Naive B cell (primary cell): Measurements from ENCODE around the gene SH2D4B. TPM values are rescaled to one million over a fixed set of nuclear protein-coding genes. Genes with fewer than 3 reads are reported as not detected.

ENCODE experiments used
- ATAC-seq, 2 donors: fragments of 150-1000 bp; cut with Tn5 transposase; 2 replicates each; pipeline ENCODE4 v1.10.0; 2021; ENCODE audit warnings: low read depth in 2 of 2, mild to moderate bottlenecking in 2 of 2, moderate library complexity in 2 of 2
- DNase-seq: peaks from one replicate; pipeline ENCODE4 v3.0.0; 2022
- H3K27ac Mint-ChIP-seq, 6 donors: one replicate each; pipeline ENCODE4 v1.8.0; 2020 to 2022; ENCODE audit warnings: mild to moderate bottlenecking in 6 of 6, mixed read lengths in 6 of 6, moderate library complexity in 5 of 6, inconsistent platforms in 2 of 6
- H3K27me3 Mint-ChIP-seq, 3 donors: one replicate each; pipeline ENCODE4 v1.8.0; 2021 to 2022; ENCODE audit warnings: mixed read lengths in 3 of 3, mild to moderate bottlenecking in 1 of 3
- H3K36me3 Mint-ChIP-seq, 2 donors: one replicate each; pipeline ENCODE4 v1.8.0; 2020 to 2022; ENCODE audit warnings: mixed read lengths in 2 of 2, inconsistent platforms in 1 of 2, mild to moderate bottlenecking in 1 of 2
- H3K4me1 Mint-ChIP-seq, 3 donors: one replicate each; pipeline ENCODE4 v1.8.0; 2020 to 2022; ENCODE audit warnings: mixed read lengths in 3 of 3, inconsistent platforms in 1 of 3, mild to moderate bottlenecking in 1 of 3, moderate library complexity in 1 of 3
- H3K4me3 Mint-ChIP-seq, 8 donors: one replicate each; pipeline ENCODE4 v1.8.0; 2020 to 2022; ENCODE audit warnings: mild to moderate bottlenecking in 8 of 8, mixed read lengths in 8 of 8, moderate library complexity in 8 of 8, inconsistent platforms in 2 of 8
- H3K9me3 Mint-ChIP-seq, 7 donors: one replicate each; pipeline ENCODE4 v1.8.0; 2020 to 2022; ENCODE audit warnings: mixed read lengths in 7 of 7, mild to moderate bottlenecking in 5 of 7, inconsistent platforms in 2 of 7, moderate library complexity in 1 of 7
- polyA plus RNA-seq, 6 donors: library from polyadenylated mRNA; unstranded; fragments of 300-500 nt; fragmentation: Illumina TruSeq; gene quantifications; one replicate each; pipeline ENCODE4 v1.2.3, GENCODE V29; 2021; ENCODE audit warnings: low read depth in 6 of 6

SH2D4B gene
- polyA plus RNA-seq, 6 donors from 2014 or later, result 0.19 TPM; not detected in 5

GRCh38 chr10:80633383-80633860 is 95.7 kb downstream of the SH2D4B start:
- Mint-ChIP-seq H3K27ac (no peak overlapping the region), H3K27me3 (no peaks in the 10 kb centered on the region), H3K9me3 (peaks cover 0 to 4% (median 1%) of the 10 kb centered on the region in 7 donors), H3K4me1 (no peaks in the 10 kb centered on the region), H3K36me3 (no peaks in the 10 kb centered on the region), H3K4me3 (no peak overlapping the region)
- no peak for DNase-seq
- ATAC-seq, result no peak

GRCh38 chr10:80633910-80634309 is 96.2 kb downstream of the SH2D4B start:
- Mint-ChIP-seq H3K27ac (no peak overlapping the region), H3K27me3 (no peaks in the 10 kb centered on the region), H3K4me1 (no peaks in the 10 kb centered on the region), H3K9me3 (peaks cover 0 to 4% (median 1%) of the 10 kb centered on the region in 7 donors), H3K4me3 (no peak overlapping the region), H3K36me3 (no peaks in the 10 kb centered on the region)
- no peak for ATAC-seq
- no peak for DNase-seq

- DNase-seq (no peak), ATAC-seq (no peak)
- Mint-ChIP-seq H3K4me3 (no peak overlapping the region), H3K9me3 (no peaks in the 10 kb centered on the region), H3K27ac (peak overlapping the region in 1 of 6 donors; percentile 65), H3K36me3 (no peaks in the 10 kb centered on the region), H3K27me3 (peaks cover 0 to 5% (median 0%) of the 10 kb centered on the region in 3 donors), H3K4me1 (no peaks in the 10 kb centered on the region)
These were observed 105.0 kb downstream of the SH2D4B start for GRCh38 chr10:80642661-80643060.

GRCh38 chr10:80646366-80646765 is 108.7 kb downstream of the SH2D4B start:
- no peaks in the 10 kb centered on the region for H3K9me3 Mint-ChIP-seq
- H3K36me3 Mint-ChIP-seq, result no peaks in the 10 kb centered on the region
- no peak for ATAC-seq
- H3K4me3 Mint-ChIP-seq, result no peak overlapping the region
- H3K27ac Mint-ChIP-seq, result no peak overlapping the region
- H3K4me1 Mint-ChIP-seq, result no peaks in the 10 kb centered on the region
- no peak for DNase-seq
- H3K27me3 Mint-ChIP-seq, result peaks cover 0 to 5% (median 0%) of the 10 kb centered on the region in 3 donors

- Mint-ChIP-seq H3K36me3 (no peaks in the 10 kb centered on the region), H3K4me1 (no peaks in the 10 kb centered on the region), H3K27me3 (peaks cover 0 to 5% (median 0%) of the 10 kb centered on the region in 3 donors), H3K27ac (no peak overlapping the region), H3K9me3 (no peaks in the 10 kb centered on the region), H3K4me3 (no peak overlapping the region)
- ATAC-seq (no peak), DNase-seq (no peak)
These were observed 109.6 kb downstream of the SH2D4B start for GRCh38 chr10:80647173-80647833.

GRCh38 chr10:80648106-80648505 is 110.4 kb downstream of the SH2D4B start:
- Mint-ChIP-seq H3K36me3 (no peaks in the 10 kb centered on the region), H3K27me3 (peaks cover 0 to 5% (median 0%) of the 10 kb centered on the region in 3 donors), H3K4me1 (no peaks in the 10 kb centered on the region), H3K4me3 (no peak overlapping the region), H3K27ac (no peak overlapping the region), H3K9me3 (peaks cover 0 to 4% (median 0%) of the 10 kb centered on the region in 7 donors)
- ATAC-seq, result no peak
- no peak for DNase-seq

GRCh38 chr10:80649183-80649582 is 111.5 kb downstream of the SH2D4B start:
- no peaks in the 10 kb centered on the region for H3K4me1 Mint-ChIP-seq

GRCh38 chr10:80655898-80656297 is 118.2 kb downstream of the SH2D4B start:
- peaks cover 3 to 23% (median 13%) of the 10 kb centered on the region in 7 donors for H3K9me3 Mint-ChIP-seq
- ATAC-seq (no peak), DNase-seq (no peak)
- H3K4me1 Mint-ChIP-seq, result no peaks in the 10 kb centered on the region
- no peaks in the 10 kb centered on the region for H3K27me3 Mint-ChIP-seq
- H3K4me3 Mint-ChIP-seq, result no peak overlapping the region
- H3K36me3 Mint-ChIP-seq, result no peaks in the 10 kb centered on the region
- no peak overlapping the region for H3K27ac Mint-ChIP-seq

More at GRCh38 chr10:80649183-80649582, 111.5 kb downstream of the SH2D4B start:
- no peak overlapping the region for H3K4me3 Mint-ChIP-seq
- no peak overlapping the region for H3K27ac Mint-ChIP-seq
- H3K36me3 Mint-ChIP-seq, result no peaks in the 10 kb centered on the region
- H3K27me3 Mint-ChIP-seq, result peaks cover 0 to 5% (median 0%) of the 10 kb centered on the region in 3 donors
- no peak for ATAC-seq
- peaks cover 3 to 15% (median 7%) of the 10 kb centered on the region in 7 donors for H3K9me3 Mint-ChIP-seq
- no peak for DNase-seq

- Mint-ChIP-seq H3K27ac (no peak overlapping the region), H3K4me1 (peaks cover 5 to 6% (median 5%) of the 10 kb centered on the region in 3 donors), H3K27me3 (peaks cover 6 to 9% (median 9%) of the 10 kb centered on the region in 3 donors), H3K9me3 (peaks cover 3 to 19% (median 13%) of the 10 kb centered on the region in 7 donors), H3K4me3 (no peak overlapping the region), H3K36me3 (no peaks in the 10 kb centered on the region)
- no peak for ATAC-seq
- DNase-seq, result no peak
These were observed 120.4 kb downstream of the SH2D4B start for GRCh38 chr10:80658068-80658467.

GRCh38 chr10:80659289-80659688 is 121.6 kb downstream of the SH2D4B start:
- DNase-seq (no peak), ATAC-seq (no peak)
- peaks cover 6% of the 10 kb centered on the region in 3 donors for H3K4me1 Mint-ChIP-seq
- H3K36me3 Mint-ChIP-seq, result no peaks in the 10 kb centered on the region
- H3K27ac Mint-ChIP-seq, result no peak overlapping the region
- H3K4me3 Mint-ChIP-seq, result no peak overlapping the region
- H3K27me3 Mint-ChIP-seq, result peaks cover 8 to 13% (median 9%) of the 10 kb centered on the region in 3 donors
- H3K9me3 Mint-ChIP-seq, result peaks cover 0 to 7% (median 3%) of the 10 kb centered on the region in 7 donors

- H3K36me3 Mint-ChIP-seq, result no peaks in the 10 kb centered on the region
- no peak for ATAC-seq
- H3K27ac Mint-ChIP-seq, result no peak overlapping the region
- DNase-seq, result no peak
- H3K4me3 Mint-ChIP-seq, result no peak overlapping the region
- peaks cover 9 to 17% (median 12%) of the 10 kb centered on the region in 3 donors for H3K27me3 Mint-ChIP-seq
- H3K4me1 Mint-ChIP-seq, result peaks cover 6 to 8% (median 6%) of the 10 kb centered on the region in 3 donors
- H3K9me3 Mint-ChIP-seq, result no peaks in the 10 kb centered on the region
These were observed 122.6 kb downstream of the SH2D4B start for GRCh38 chr10:80660266-80660665.

- Mint-ChIP-seq H3K4me3 (no peak overlapping the region), H3K27ac (peak overlapping the region in 1 of 6 donors; percentile 79), H3K9me3 (no peaks in the 10 kb centered on the region), H3K27me3 (peaks cover 9 to 21% (median 12%) of the 10 kb centered on the region in 3 donors), H3K4me1 (peaks cover 6 to 8% (median 6%) of the 10 kb centered on the region in 3 donors), H3K36me3 (no peaks in the 10 kb centered on the region)
- ATAC-seq (no peak), DNase-seq (no peak)
These were observed 123.0 kb downstream of the SH2D4B start for GRCh38 chr10:80660736-80661135.

- Mint-ChIP-seq H3K36me3 (no peaks in the 10 kb centered on the region), H3K27me3 (peaks cover 9 to 25% (median 12%) of the 10 kb centered on the region in 3 donors), H3K9me3 (no peaks in the 10 kb centered on the region), H3K27ac (no peak overlapping the region), H3K4me3 (no peak overlapping the region), H3K4me1 (peaks cover 6 to 8% (median 6%) of the 10 kb centered on the region in 3 donors)
- ATAC-seq (no peak), DNase-seq (no peak)
These were observed 123.8 kb downstream of the SH2D4B start for GRCh38 chr10:80661526-80661925.
